Activated CD4-positive, alpha-beta memory T cell treated with anti-CD3 and anti-CD28 coated beads for 36 hours (primary cell): ENCODE measurements around the gene CR2. TPM values are rescaled to one million over a fixed set of nuclear protein-coding genes. Genes with fewer than 3 reads are reported as not detected.
A peak's percentile ranks its signal among the peaks of the same experiment; 100 is the strongest.
"Not testable (repeated sequence)": the region's sequence is repeated elsewhere in the genome, so short reads cannot be mapped to it uniquely, and the experiment has no call there.

ENCODE experiments used
- CTCF ChIA-PET: fragments of 350-600 bp; sonication (Branson Sonifier 250); formaldehyde crosslinking; loops from one replicate; lab custom pipeline; 2021; ENCODE audit warnings: antibody characterized with exemption, inconsistent platforms; lab: Charles Lee
- POLR2A ChIA-PET: fragments of 350-600 bp; sonication (Branson Sonifier 250); formaldehyde crosslinking; loops from one replicate; lab custom pipeline; 2021; ENCODE audit warnings: antibody characterized with exemption; lab: Charles Lee
- DNase-seq: peaks from one replicate; pipeline ENCODE4 v3.0.0-alpha.2; 2020
- H3K27ac Mint-ChIP-seq: one replicate; pipeline ENCODE4 v1.8.0; 2021; ENCODE audit warnings: mixed read lengths
- H3K27me3 Mint-ChIP-seq: one replicate; pipeline ENCODE4 v1.8.0; 2021; ENCODE audit warnings: mixed read lengths
- H3K36me3 Mint-ChIP-seq: one replicate; pipeline ENCODE4 v1.8.0; 2021; ENCODE audit warnings: mixed read lengths
- H3K4me1 Mint-ChIP-seq: one replicate; pipeline ENCODE4 v1.8.0; 2021; ENCODE audit warnings: low read depth, mixed read lengths
- H3K4me3 Mint-ChIP-seq: one replicate; pipeline ENCODE4 v1.8.0; 2021; ENCODE audit warnings: mild to moderate bottlenecking, mixed read lengths
- H3K9me3 Mint-ChIP-seq: one replicate; pipeline ENCODE4 v1.8.0; 2021; ENCODE audit warnings: mixed read lengths
- intact Hi-C: fragments of 100-400 bp; cut with micrococcal nuclease; formaldehyde crosslinking; loops from one replicate; pipeline ENCODE4 v1.15.1; 2023
- total RNA-seq, 2 experiments: library from RNA; stranded (reverse); gene quantifications; one replicate each; pipeline ENCODE4 v1.2.3, GENCODE V29; 2021

The CR2 gene
- total RNA-seq, 2 experiments from 2014 or later: 0.10 TPM; not detected in 1

- peaks cover 18% of the 10 kb centered on the region for H3K4me1 Mint-ChIP-seq
- peaks cover 29% of the 10 kb centered on the region for H3K27me3 Mint-ChIP-seq
- H3K9me3 Mint-ChIP-seq, H3K36me3 Mint-ChIP-seq, H3K27ac Mint-ChIP-seq, DNase-seq, intact Hi-C loops, H3K4me3 Mint-ChIP-seq, POLR2A ChIA-PET, CTCF ChIA-PET: not testable (repeated sequence)
Measured at GRCh38 chr1:207495281-207495680, 41.2 kb downstream of the CR2 start.

GRCh38 chr1:207495801-207496792 is 42.0 kb downstream of the CR2 start, which contains the start of gene CR1:
Gene CR1 (plus strand): TSS chr1:207496157. CDS start chr1:207496268, 111 bp downstream.
- Mint-ChIP-seq H3K4me1 (peaks cover 21% of the 10 kb centered on the region), H3K4me3 (peak within 1 kb of the TSS; percentile 45), H3K27me3 (peaks cover 29% of the 10 kb centered on the region), H3K36me3 (no peaks in the 10 kb centered on the region), H3K9me3 (peaks cover 2% of the 10 kb centered on the region), H3K27ac (no peak within 1 kb of the TSS)
- DNase-seq: peak; percentile 25
- ChIA-PET CTCF (interaction anchor here (4.5 kb wide), 1 partner anchor 413 kb away, joined by 62 read pairs; no protein-coding TSS in a partner anchor), POLR2A (no interaction called here)
- intact Hi-C loops: no loop called here

- ChIA-PET CTCF (interaction anchor here (0.7 to 4.5 kb wide), 5 partner anchors 92 to 585 kb away, joined by 3 to 62 read pairs (median 17); partner anchors contain the start of gene YOD1), POLR2A (no interaction called here)
- no peak overlapping the region for H3K4me3 Mint-ChIP-seq
- H3K9me3 Mint-ChIP-seq: peaks cover 2% of the 10 kb centered on the region
- peaks cover 22% of the 10 kb centered on the region for H3K4me1 Mint-ChIP-seq
- no peaks in the 10 kb centered on the region for H3K36me3 Mint-ChIP-seq
- intact Hi-C loops: loop anchor here (2.0 kb wide), 2 partner anchors 161 to 315 kb away; no protein-coding TSS in a partner anchor
- no peak for DNase-seq
- H3K27me3 Mint-ChIP-seq: peaks cover 40% of the 10 kb centered on the region
- no peak overlapping the region for H3K27ac Mint-ChIP-seq
Measured at GRCh38 chr1:207497941-207498340, 43.8 kb downstream of the CR2 start.

GRCh38 chr1:207499573-207499972 is 45.4 kb downstream of the CR2 start:
- ChIA-PET CTCF (interaction anchor here (0.5 to 4.5 kb wide), 37 partner anchors 10 to 594 kb away, joined by 3 to 62 read pairs (median 4); partner anchors contain the start of genes C4BPB, CR2, FCMR and PFKFB2), POLR2A (interaction anchor here (1.2 to 1.4 kb wide), 3 partner anchors 45 to 447 kb away, joined by 3 to 5 read pairs (median 5); partner anchors contain the start of genes CD55, CR2 and PFKFB2)
- Mint-ChIP-seq H3K36me3 (no peaks in the 10 kb centered on the region), H3K4me3 (no peak overlapping the region), H3K4me1 (peaks cover 22% of the 10 kb centered on the region), H3K9me3 (peaks cover 2% of the 10 kb centered on the region), H3K27ac (no peak overlapping the region), H3K27me3 (peaks cover 48% of the 10 kb centered on the region)
- peak; percentile 80 for DNase-seq
- intact Hi-C loops: loop anchor here (1.0 to 2.0 kb wide), 6 partner anchors 94 to 449 kb away; partner anchors contain the start of gene CD55

- DNase-seq: no peak
- ChIA-PET CTCF (interaction anchor here (0.6 to 4.5 kb wide), 34 partner anchors 13 to 595 kb away, joined by 3 to 62 read pairs (median 4); partner anchors contain the start of genes C4BPB, CR2, FCMR and PFKFB2), POLR2A (interaction anchor here (1.3 to 1.4 kb wide), 2 partner anchors 46 to 179 kb away, joined by 3 to 5 read pairs; partner anchors contain the start of genes CD55 and CR2)
- peaks cover 2% of the 10 kb centered on the region for H3K9me3 Mint-ChIP-seq
- H3K27me3 Mint-ChIP-seq: peaks cover 48% of the 10 kb centered on the region
- no peak overlapping the region for H3K27ac Mint-ChIP-seq
- H3K4me3 Mint-ChIP-seq: peak overlapping the region; percentile 22
- peaks cover 22% of the 10 kb centered on the region for H3K4me1 Mint-ChIP-seq
- intact Hi-C loops: loop anchor here (1.0 to 5.0 kb wide), 7 partner anchors 37 to 698 kb away; no protein-coding TSS in a partner anchor
- H3K36me3 Mint-ChIP-seq: no peaks in the 10 kb centered on the region
Measured at GRCh38 chr1:207500306-207500705, 46.2 kb downstream of the CR2 start.

- peaks cover 44% of the 10 kb centered on the region for H3K27me3 Mint-ChIP-seq
- intact Hi-C loops: loop anchor here (2.0 to 5.0 kb wide), 2 partner anchors 644 to 698 kb away; no protein-coding TSS in a partner anchor
- ChIA-PET POLR2A (no interaction called here), CTCF (interaction anchor here (1.2 to 2.1 kb wide), 2 partner anchors 19 to 519 kb away, joined by 3 to 13 read pairs; no protein-coding TSS in a partner anchor)
- H3K36me3 Mint-ChIP-seq: no peaks in the 10 kb centered on the region
- H3K9me3 Mint-ChIP-seq: peaks cover 2% of the 10 kb centered on the region
- peaks cover 15% of the 10 kb centered on the region for H3K4me1 Mint-ChIP-seq
- no peak overlapping the region for H3K4me3 Mint-ChIP-seq
- H3K27ac Mint-ChIP-seq: no peak overlapping the region
- DNase-seq: no peak
Measured at GRCh38 chr1:207501071-207501470, 46.9 kb downstream of the CR2 start.

- peaks cover 38% of the 10 kb centered on the region for H3K27me3 Mint-ChIP-seq
- ChIA-PET CTCF (no interaction called here), POLR2A (no interaction called here)
- H3K9me3 Mint-ChIP-seq: peaks cover 2% of the 10 kb centered on the region
- DNase-seq: no peak
- no peak overlapping the region for H3K4me3 Mint-ChIP-seq
- no peak overlapping the region for H3K27ac Mint-ChIP-seq
- intact Hi-C loops: loop anchor here (5.0 kb wide), 1 partner anchor 645 kb away; no protein-coding TSS in a partner anchor
- H3K4me1 Mint-ChIP-seq: peaks cover 12% of the 10 kb centered on the region
- no peaks in the 10 kb centered on the region for H3K36me3 Mint-ChIP-seq
Measured at GRCh38 chr1:207502726-207503125, 48.6 kb downstream of the CR2 start.

GRCh38 chr1:207503950-207504349 is 49.8 kb downstream of the CR2 start:
- peaks cover 2% of the 10 kb centered on the region for H3K9me3 Mint-ChIP-seq
- H3K27ac Mint-ChIP-seq: no peak overlapping the region
- H3K4me3 Mint-ChIP-seq: no peak overlapping the region
- intact Hi-C loops: loop anchor here (5.0 kb wide), 1 partner anchor 647 kb away; no protein-coding TSS in a partner anchor
- peaks cover 12% of the 10 kb centered on the region for H3K4me1 Mint-ChIP-seq
- ChIA-PET POLR2A (no interaction called here), CTCF (interaction anchor here (0.9 kb wide), 1 partner anchor 454 kb away, joined by 3 read pairs; no protein-coding TSS in a partner anchor)
- peaks cover 34% of the 10 kb centered on the region for H3K27me3 Mint-ChIP-seq
- DNase-seq: no peak
- H3K36me3 Mint-ChIP-seq: no peaks in the 10 kb centered on the region

- Mint-ChIP-seq H3K27me3 (peaks cover 31% of the 10 kb centered on the region), H3K36me3 (no peaks in the 10 kb centered on the region), H3K4me3 (no peak overlapping the region), H3K9me3 (peaks cover 2% of the 10 kb centered on the region), H3K4me1 (peaks cover 10% of the 10 kb centered on the region), H3K27ac (no peak overlapping the region)
- intact Hi-C loops: loop anchor here (5.0 kb wide), 1 partner anchor 647 kb away; no protein-coding TSS in a partner anchor
- no peak for DNase-seq
- CTCF ChIA-PET: no interaction called here
- POLR2A ChIA-PET: no interaction called here
Measured at GRCh38 chr1:207504438-207504837, 50.3 kb downstream of the CR2 start.

GRCh38 chr1:207510444-207510843 is 56.3 kb downstream of the CR2 start:
- ChIA-PET POLR2A (no interaction called here), CTCF (no interaction called here)
- no peaks in the 10 kb centered on the region for H3K9me3 Mint-ChIP-seq
- no peaks in the 10 kb centered on the region for H3K36me3 Mint-ChIP-seq
- intact Hi-C loops: no loop called here
- no peaks in the 10 kb centered on the region for H3K4me1 Mint-ChIP-seq
- H3K27ac Mint-ChIP-seq: no peak overlapping the region
- no peak for DNase-seq
- H3K4me3 Mint-ChIP-seq: no peak overlapping the region
- peaks cover 11% of the 10 kb centered on the region for H3K27me3 Mint-ChIP-seq

- no peaks in the 10 kb centered on the region for H3K4me1 Mint-ChIP-seq
- no peak overlapping the region for H3K4me3 Mint-ChIP-seq
- DNase-seq: no peak
- H3K9me3 Mint-ChIP-seq: peaks cover 4% of the 10 kb centered on the region
- CTCF ChIA-PET: interaction anchor here (0.9 kb wide), 1 partner anchor 580 kb away, joined by 3 read pairs; no protein-coding TSS in a partner anchor
- no peaks in the 10 kb centered on the region for H3K36me3 Mint-ChIP-seq
- POLR2A ChIA-PET: no interaction called here
- H3K27me3 Mint-ChIP-seq: peaks cover 4% of the 10 kb centered on the region
- H3K27ac Mint-ChIP-seq: no peak overlapping the region
- intact Hi-C loops: no loop called here
Measured at GRCh38 chr1:207514890-207515289, 60.8 kb downstream of the CR2 start.
